Activated naive CD4-positive, alpha-beta T cell treated with anti-CD3 and anti-CD28 coated beads, Interleukin-2, amount 10 ng/mL, durations not matched to agents 7 days and 5 days (primary cell): ENCODE measurements around the gene SYNDIG1.

Experiments
- CTCF ChIA-PET: fragments of 350-600 bp; sonication (Branson Sonifier 250); formaldehyde crosslinking; loops from one replicate; lab custom pipeline; 2021; ENCODE audit warnings: antibody characterized with exemption; lab: Charles Lee
- DNase-seq: peaks from one replicate; pipeline ENCODE4 v3.0.0-alpha.2; 2020
- H3K27ac Mint-ChIP-seq: one replicate; pipeline ENCODE4 v1.8.0; 2021; ENCODE audit warnings: mild to moderate bottlenecking, moderate library complexity, mixed read lengths
- H3K27me3 Mint-ChIP-seq: one replicate; pipeline ENCODE4 v1.8.0; 2021; ENCODE audit warnings: mild to moderate bottlenecking, mixed read lengths
- H3K36me3 Mint-ChIP-seq: one replicate; pipeline ENCODE4 v1.8.0; 2021; ENCODE audit warnings: mixed read lengths
- H3K4me1 Mint-ChIP-seq: one replicate; pipeline ENCODE4 v1.8.0; 2021; ENCODE audit warnings: mixed read lengths
- H3K4me3 Mint-ChIP-seq: one replicate; pipeline ENCODE4 v1.8.0; 2021; ENCODE audit warnings: mild to moderate bottlenecking, moderate library complexity, mixed read lengths
- H3K9me3 Mint-ChIP-seq: one replicate; pipeline ENCODE4 v1.8.0; 2021; ENCODE audit warnings: mixed read lengths

SYNDIG1 gene

GRCh38 chr20:24664266-24664986, 195.0 kb downstream of the SYNDIG1 start:
- Mint-ChIP-seq H3K36me3 (no peaks in the 10 kb centered on the region), H3K4me3 (no peak overlapping the region), H3K9me3 (no peaks in the 10 kb centered on the region), H3K27me3 (no peaks in the 10 kb centered on the region), H3K27ac (no peak overlapping the region), H3K4me1 (no peaks in the 10 kb centered on the region)
- CTCF ChIA-PET, result no interaction called here
- no peak for DNase-seq

- CTCF ChIA-PET, result no interaction called here
- Mint-ChIP-seq H3K27ac (no peak overlapping the region), H3K36me3 (no peaks in the 10 kb centered on the region), H3K4me3 (no peak overlapping the region), H3K27me3 (no peaks in the 10 kb centered on the region), H3K4me1 (no peaks in the 10 kb centered on the region), H3K9me3 (no peaks in the 10 kb centered on the region)
- DNase-seq, result no peak
Observed at GRCh38 chr20:24665196-24665595, 195.8 kb downstream of the SYNDIG1 start.

- H3K36me3 Mint-ChIP-seq, result no peaks in the 10 kb centered on the region
- CTCF ChIA-PET, result no interaction called here
Observed at GRCh38 chr20:24665741-24666191, 196.3 kb downstream of the SYNDIG1 start.

DNA sequence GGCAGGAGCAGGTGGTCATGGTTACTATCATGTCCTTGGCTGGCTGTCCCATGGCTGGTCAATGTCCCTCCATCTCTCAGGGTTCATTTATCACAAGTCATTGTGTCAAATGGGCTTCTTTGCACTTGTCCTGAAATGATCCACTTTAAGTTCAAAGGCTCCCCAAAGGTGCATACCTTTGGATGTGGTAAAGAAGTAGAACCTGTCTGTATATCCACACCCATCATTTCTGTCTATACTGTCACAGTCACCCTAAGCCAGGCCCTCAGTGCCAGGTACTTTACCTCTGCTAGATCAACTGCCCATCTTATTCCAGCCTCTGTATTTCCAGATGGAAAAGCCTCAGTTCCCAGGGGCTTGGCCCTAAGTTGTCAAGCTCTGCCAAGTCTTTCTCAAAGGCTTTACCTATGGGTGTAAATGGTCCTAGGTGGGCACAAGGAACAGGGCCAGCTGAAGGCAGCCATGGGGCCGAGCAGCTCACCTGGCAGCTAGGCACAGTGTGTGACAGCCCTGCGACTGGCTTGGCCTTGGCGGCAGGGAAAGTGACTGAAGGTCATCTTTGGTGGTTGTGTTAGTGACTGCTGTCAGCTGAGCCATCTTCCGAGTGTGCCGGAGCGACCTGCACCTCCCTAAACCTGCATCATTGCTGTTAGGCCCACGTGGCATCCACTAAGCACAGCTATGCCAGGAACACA, 198.4 kb downstream of the SYNDIG1 start:
- no peak overlapping the region for H3K4me3 Mint-ChIP-seq
- no peaks in the 10 kb centered on the region for H3K36me3 Mint-ChIP-seq
- no peak for DNase-seq
- H3K4me1 Mint-ChIP-seq, result no peaks in the 10 kb centered on the region
- no peak overlapping the region for H3K27ac Mint-ChIP-seq
- H3K27me3 Mint-ChIP-seq, result no peaks in the 10 kb centered on the region
- no peaks in the 10 kb centered on the region for H3K9me3 Mint-ChIP-seq
- CTCF ChIA-PET, result no interaction called here

More at GRCh38 chr20:24665741-24666191, 196.3 kb downstream of the SYNDIG1 start:
- no peaks in the 10 kb centered on the region for H3K27me3 Mint-ChIP-seq
- no peak overlapping the region for H3K27ac Mint-ChIP-seq
- no peaks in the 10 kb centered on the region for H3K9me3 Mint-ChIP-seq
- H3K4me3 Mint-ChIP-seq, result no peak overlapping the region
- H3K4me1 Mint-ChIP-seq, result no peaks in the 10 kb centered on the region
- no peak for DNase-seq

DNA sequence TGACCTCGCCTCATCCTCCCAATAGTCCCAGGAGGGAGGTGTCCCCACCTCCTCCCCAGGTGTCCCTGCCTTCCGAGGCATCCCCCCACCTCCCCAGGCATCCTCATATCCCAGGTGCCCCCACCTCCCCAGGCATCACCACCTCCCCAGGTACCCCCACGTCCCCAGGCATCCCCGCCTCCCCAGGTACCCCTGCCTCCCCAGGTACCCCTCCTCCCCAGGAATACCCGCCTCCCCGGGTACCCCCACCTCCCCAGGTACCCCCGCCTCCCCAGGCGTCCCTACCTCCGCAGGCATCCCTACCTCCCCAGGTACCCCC, 198.9 kb downstream of the SYNDIG1 start:
- DNase-seq, result no peak
- Mint-ChIP-seq H3K36me3 (no peaks in the 10 kb centered on the region), H3K4me1 (no peaks in the 10 kb centered on the region), H3K4me3 (no peak overlapping the region), H3K27me3 (no peaks in the 10 kb centered on the region), H3K9me3 (no peaks in the 10 kb centered on the region), H3K27ac (no peak overlapping the region)
- CTCF ChIA-PET, result no interaction called here

- Mint-ChIP-seq H3K27me3 (no peaks in the 10 kb centered on the region), H3K4me1 (no peaks in the 10 kb centered on the region), H3K27ac (no peak overlapping the region), H3K4me3 (no peak overlapping the region), H3K36me3 (no peaks in the 10 kb centered on the region), H3K9me3 (no peaks in the 10 kb centered on the region)
- no peak for DNase-seq
- CTCF ChIA-PET, result no interaction called here
Observed at GRCh38 chr20:24668791-24669190, 199.4 kb downstream of the SYNDIG1 start.

DNA sequence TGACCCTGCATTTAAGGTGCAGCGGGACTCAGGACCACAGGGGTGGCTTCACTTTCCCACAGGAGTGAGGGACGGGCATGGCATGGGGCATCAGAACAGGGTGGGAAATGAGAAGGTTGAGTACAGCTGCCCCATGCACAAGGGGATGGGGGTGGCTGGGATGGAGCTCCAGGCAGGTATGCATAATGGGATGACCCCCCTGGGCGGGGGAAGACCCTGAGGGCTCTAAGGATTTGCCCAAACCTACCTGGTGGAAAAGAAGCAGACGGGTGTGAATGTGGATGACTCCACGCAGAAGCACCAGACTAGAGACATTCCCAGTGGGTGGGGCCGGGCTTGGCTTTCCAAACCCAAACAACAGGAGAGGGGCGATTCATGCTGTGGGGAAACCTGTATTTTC, 200.3 kb downstream of the SYNDIG1 start:
- H3K9me3 Mint-ChIP-seq, result no peaks in the 10 kb centered on the region
- no peak overlapping the region for H3K27ac Mint-ChIP-seq
- H3K4me3 Mint-ChIP-seq, result no peak overlapping the region
- CTCF ChIA-PET, result no interaction called here
- no peaks in the 10 kb centered on the region for H3K4me1 Mint-ChIP-seq
- H3K27me3 Mint-ChIP-seq, result no peaks in the 10 kb centered on the region
- no peak for DNase-seq
- no peaks in the 10 kb centered on the region for H3K36me3 Mint-ChIP-seq

DNA sequence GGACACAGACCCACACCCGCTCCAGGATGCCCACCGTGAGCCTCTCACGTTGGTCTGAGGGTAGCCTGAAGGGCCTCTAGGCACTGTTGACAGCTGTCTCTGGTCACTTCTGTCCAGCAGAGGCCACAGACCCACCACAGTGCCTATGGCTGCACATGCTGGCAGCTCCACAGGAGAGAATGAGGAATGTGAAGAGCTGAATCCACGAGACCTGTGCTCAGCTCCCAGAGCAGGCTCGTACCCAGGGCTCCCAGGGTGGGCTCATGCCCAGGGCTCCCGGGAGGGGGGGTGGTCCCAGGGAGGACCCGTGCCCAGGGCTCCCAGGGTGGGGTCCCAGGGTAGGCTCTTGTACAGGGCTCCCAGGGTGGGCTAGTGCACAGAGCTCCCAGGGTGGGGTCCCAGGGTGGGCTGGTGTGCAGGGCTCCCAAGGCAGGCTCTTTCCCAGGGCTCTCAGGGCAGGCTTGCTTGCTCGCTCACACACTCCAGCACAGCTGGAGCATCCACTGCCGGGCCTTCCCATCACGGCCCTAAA, 201.0 kb downstream of the SYNDIG1 start:
- H3K27me3 Mint-ChIP-seq, result no peaks in the 10 kb centered on the region
- DNase-seq, result no peak
- no peaks in the 10 kb centered on the region for H3K36me3 Mint-ChIP-seq
- no peaks in the 10 kb centered on the region for H3K9me3 Mint-ChIP-seq
- no peak overlapping the region for H3K27ac Mint-ChIP-seq
- no peaks in the 10 kb centered on the region for H3K4me1 Mint-ChIP-seq
- H3K4me3 Mint-ChIP-seq, result no peak overlapping the region
- CTCF ChIA-PET, result interaction anchor here (0.6 kb wide), 1 partner anchor 241 kb away, joined by 3 read pairs; no protein-coding TSS in a partner anchor

- no peaks in the 10 kb centered on the region for H3K9me3 Mint-ChIP-seq
- no peak overlapping the region for H3K4me3 Mint-ChIP-seq
- no peaks in the 10 kb centered on the region for H3K4me1 Mint-ChIP-seq
- H3K36me3 Mint-ChIP-seq, result no peaks in the 10 kb centered on the region
- CTCF ChIA-PET, result interaction anchor here (0.6 kb wide), 1 partner anchor 242 kb away, joined by 3 read pairs; no protein-coding TSS in a partner anchor
- DNase-seq, result no peak
- H3K27me3 Mint-ChIP-seq, result no peaks in the 10 kb centered on the region
- H3K27ac Mint-ChIP-seq, result no peak overlapping the region
Observed at GRCh38 chr20:24670981-24671380, 201.6 kb downstream of the SYNDIG1 start.

DNA sequence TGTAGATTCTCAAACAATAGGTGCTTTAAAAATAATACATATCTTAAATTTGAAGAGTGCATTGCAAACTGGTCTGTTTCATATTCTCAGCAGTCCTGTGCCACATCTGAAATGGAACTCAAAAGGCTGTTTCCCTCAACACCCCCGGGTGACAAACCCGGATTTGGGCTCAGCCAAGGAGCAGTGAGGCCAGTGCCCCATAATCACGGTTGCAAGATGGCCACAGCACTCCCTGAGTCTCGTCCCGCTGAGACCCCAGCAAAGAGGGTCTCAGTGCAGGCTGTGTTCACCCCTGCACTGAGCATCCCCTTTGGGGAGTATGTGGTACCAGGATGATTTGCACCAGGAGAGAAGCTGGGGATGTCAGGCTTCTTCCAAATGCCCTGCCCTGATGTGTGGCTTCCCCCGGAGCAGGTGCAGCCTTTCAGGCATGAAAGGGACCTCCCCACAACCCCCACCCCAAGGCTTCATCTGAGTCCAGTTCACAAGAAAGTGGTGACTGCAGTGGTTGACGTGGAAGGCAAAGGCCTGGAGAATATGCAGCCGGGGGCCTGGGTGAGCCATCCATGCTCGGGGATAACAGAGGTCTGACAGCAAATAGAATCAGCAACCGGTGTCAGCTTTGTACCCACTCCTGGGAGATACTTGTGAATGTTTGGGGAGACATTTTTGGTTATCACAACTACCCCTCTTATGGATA, 202.9 kb downstream of the SYNDIG1 start:
- DNase-seq, result no peak
- H3K4me1 Mint-ChIP-seq, result no peaks in the 10 kb centered on the region
- H3K9me3 Mint-ChIP-seq, result no peaks in the 10 kb centered on the region
- CTCF ChIA-PET, result no interaction called here
- H3K4me3 Mint-ChIP-seq, result no peak overlapping the region
- H3K27ac Mint-ChIP-seq, result no peak overlapping the region
- no peaks in the 10 kb centered on the region for H3K27me3 Mint-ChIP-seq
- H3K36me3 Mint-ChIP-seq, result no peaks in the 10 kb centered on the region

DNA sequence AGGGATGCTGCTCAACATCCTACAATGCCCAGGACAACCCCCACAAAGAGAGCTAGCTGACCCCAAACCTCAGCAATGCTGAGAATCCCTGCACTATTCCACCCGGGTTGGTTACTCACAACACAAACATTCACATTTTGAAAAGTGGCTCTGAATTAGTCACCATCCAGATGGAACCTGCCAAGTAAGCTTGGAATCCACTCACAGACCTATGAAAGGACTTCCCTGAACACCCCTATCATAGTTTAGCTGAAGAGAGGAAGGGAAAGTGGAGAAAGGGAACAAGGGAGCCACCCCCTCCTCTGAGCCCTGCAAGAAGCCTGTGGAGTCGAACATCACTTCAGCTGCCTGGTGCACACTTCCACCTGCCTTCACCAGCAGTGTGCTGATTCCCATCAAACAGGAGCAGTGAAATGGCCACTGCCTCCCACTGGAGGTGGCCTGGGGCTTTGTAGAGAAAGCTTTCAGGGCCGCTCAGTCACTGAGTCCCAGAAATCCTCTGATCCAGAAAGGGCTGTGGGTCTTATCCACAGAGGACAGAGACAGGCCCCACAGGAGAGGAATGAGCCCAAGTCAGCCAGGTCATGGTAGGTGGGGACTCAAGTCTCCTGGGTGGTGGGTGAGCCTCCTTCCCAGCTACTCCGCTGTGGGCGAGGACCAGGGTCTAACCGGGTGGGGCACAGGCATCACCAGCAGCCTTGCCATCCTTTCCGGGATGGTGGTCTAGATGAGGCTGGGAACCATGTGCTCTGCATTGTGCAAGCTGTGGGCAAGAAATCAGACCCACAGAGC, 203.7 kb downstream of the SYNDIG1 start:
- CTCF ChIA-PET, result no interaction called here
- H3K4me3 Mint-ChIP-seq, result no peak overlapping the region
- no peak for DNase-seq
- H3K4me1 Mint-ChIP-seq, result no peaks in the 10 kb centered on the region
- no peaks in the 10 kb centered on the region for H3K27me3 Mint-ChIP-seq
- no peaks in the 10 kb centered on the region for H3K9me3 Mint-ChIP-seq
- no peaks in the 10 kb centered on the region for H3K36me3 Mint-ChIP-seq
- H3K27ac Mint-ChIP-seq, result no peak overlapping the region

DNA sequence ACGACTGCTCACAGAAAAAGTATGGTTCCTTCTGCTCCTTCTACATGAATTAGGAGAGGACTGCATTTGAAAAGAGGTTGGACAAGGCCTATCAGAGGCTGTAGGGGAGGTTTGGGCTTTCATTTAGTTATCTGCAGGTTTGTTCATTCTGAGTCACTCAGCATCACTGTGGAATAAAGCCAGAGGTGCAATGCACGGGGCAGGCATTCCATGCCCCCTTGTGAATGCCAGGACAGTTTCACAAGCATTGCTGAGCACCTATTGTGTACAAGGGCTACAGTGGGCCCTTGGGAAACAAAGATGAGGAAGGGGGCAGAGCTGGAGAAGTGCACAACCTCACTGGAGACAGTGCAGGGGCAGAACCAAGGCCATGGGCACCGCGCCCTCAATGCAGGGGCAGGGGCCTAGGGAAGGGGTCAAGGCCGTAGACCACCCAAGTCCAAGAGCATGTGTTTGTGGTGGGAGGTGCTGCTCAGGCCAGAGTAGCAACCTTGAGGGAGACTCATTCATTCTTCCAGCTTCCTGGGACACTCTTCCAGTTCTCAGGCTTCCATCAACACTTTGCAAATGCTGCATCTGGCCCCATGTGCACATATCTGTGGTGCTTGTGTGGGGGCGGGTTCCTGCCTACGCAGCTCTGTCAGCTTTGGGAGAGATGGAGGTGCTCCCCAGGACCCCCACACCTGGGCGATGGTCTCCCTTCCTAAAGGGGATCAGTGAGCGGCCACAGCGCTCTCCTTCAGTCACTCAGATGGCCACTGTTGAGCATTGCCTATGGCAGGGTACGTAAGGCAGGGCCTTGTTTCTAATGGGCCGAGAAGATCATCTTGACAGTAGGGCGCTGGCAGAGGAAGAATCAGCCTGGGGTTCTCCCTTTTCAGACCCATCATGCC, 204.5 kb downstream of the SYNDIG1 start:
- H3K27ac Mint-ChIP-seq, result no peak overlapping the region
- DNase-seq, result no peak
- no peaks in the 10 kb centered on the region for H3K36me3 Mint-ChIP-seq
- H3K27me3 Mint-ChIP-seq, result no peaks in the 10 kb centered on the region
- CTCF ChIA-PET, result no interaction called here
- H3K4me3 Mint-ChIP-seq, result no peak overlapping the region
- H3K4me1 Mint-ChIP-seq, result no peaks in the 10 kb centered on the region
- no peaks in the 10 kb centered on the region for H3K9me3 Mint-ChIP-seq

DNA sequence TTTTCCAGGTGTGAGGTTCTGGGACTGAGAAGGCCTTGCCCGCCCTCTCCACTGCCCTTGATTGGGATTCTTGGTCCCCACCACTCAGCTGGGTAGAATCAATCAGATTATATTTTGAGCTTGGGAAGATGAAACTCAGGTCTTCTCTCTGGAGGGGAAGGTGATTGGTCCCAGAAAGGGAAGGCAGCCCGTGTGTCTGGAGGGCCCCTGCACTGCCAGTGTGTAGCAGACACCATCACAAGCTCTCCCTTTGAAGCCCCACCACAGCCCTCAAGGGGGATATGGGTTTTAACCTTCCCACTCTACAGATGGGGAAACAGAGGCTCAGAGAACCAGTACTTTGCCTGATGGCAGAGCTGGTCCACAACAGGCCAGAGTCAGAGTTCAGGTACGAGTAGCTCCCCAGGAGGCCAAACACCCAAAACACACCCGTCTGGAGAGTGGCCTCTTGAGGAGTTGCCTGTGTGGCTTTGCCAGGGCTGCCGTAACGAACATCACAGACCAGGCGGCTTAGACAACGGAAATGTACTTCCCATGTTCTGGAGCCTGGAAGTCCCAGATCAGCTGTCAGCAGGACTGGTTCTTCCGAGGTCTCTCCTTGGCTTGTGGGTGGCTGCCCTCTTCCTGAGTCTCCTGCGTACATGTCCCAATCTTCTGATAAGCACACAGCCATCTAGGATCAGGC, 205.6 kb downstream of the SYNDIG1 start:
- Mint-ChIP-seq H3K9me3 (no peaks in the 10 kb centered on the region), H3K27ac (no peak overlapping the region), H3K36me3 (no peaks in the 10 kb centered on the region), H3K27me3 (no peaks in the 10 kb centered on the region), H3K4me1 (no peaks in the 10 kb centered on the region), H3K4me3 (no peak overlapping the region)
- no peak for DNase-seq
- CTCF ChIA-PET, result no interaction called here
